WERI-Rb-1 (cell line): ENCODE results near the gene SORCS2.

ENCODE experiments used
- DNase-seq: peaks from one replicate; pipeline ENCODE4 v3.0.0-alpha.2; 2020
- H3K27ac ChIP-seq: fragments of 250-450 bp; sonication (Bioruptor Pico); 2 replicates; pipeline ENCODE4 v1.5.1; 2020; ENCODE audit warnings: mild to moderate bottlenecking, moderate library complexity
- H3K27me3 ChIP-seq: fragments of 250-450 bp; sonication (Bioruptor Pico); 2 replicates; pipeline ENCODE4 v1.5.1; 2021; ENCODE audit warnings: mild to moderate bottlenecking, low read depth, moderate library complexity; ENCODE audit not compliant: insufficient read depth, severe bottlenecking
- H3K36me3 ChIP-seq: fragments of 250-450 bp; sonication (Bioruptor Pico); 2 replicates; pipeline ENCODE4 v1.5.1; 2020; ENCODE audit warnings: mild to moderate bottlenecking, moderate library complexity
- H3K4me3 ChIP-seq: 2 replicates; pipeline ENCODE4 v1.5.1; 2011; ENCODE audit warnings: low read depth, mild to moderate bottlenecking, control low read depth, low read length
- H3K9me3 ChIP-seq: fragments of 250-450 bp; sonication (Bioruptor Pico); 2 replicates; pipeline ENCODE4 v1.5.1; 2021; ENCODE audit warnings: mild to moderate bottlenecking, moderate library complexity; ENCODE audit not compliant: severe bottlenecking
- TF ChIP-seq, protein P1 (sequence below): IDR thresholded peaks from 2 replicates; pipeline ENCODE4 v1.5.1; 2011; ENCODE audit warnings: low read depth, mild to moderate bottlenecking, control low read depth, inconsistent platforms, low read length

SORCS2 gene

DNA sequence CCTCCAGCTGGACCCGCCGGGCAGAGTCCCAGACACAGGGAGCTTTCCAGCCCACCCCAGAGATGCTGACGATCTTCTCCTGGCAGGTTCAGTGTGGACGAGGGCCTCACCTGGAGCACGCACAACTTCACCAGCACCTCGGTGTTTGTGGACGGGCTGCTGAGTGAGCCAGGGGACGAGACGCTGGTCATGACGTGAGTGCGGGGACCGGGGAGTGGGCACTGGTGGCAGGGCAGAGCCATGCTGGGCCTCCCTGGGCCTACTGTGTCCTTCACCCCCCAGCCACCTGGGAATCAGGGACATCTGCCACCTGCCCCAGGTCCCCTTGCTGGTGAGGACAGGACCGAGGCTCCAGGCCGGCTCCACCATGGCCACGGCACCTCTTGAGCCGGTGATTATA lies 511.8 kb downstream of the SORCS2 start:
- no peaks in the 10 kb centered on the region for H3K27me3 ChIP-seq
- H3K36me3 ChIP-seq: peaks cover 2% of the 10 kb centered on the region; the same call in 1 of the 2 replicates
- no peak overlapping the region for H3K4me3 ChIP-seq
- H3K9me3 ChIP-seq: no peaks in the 10 kb centered on the region
- TF ChIP-seq, protein P1, sequence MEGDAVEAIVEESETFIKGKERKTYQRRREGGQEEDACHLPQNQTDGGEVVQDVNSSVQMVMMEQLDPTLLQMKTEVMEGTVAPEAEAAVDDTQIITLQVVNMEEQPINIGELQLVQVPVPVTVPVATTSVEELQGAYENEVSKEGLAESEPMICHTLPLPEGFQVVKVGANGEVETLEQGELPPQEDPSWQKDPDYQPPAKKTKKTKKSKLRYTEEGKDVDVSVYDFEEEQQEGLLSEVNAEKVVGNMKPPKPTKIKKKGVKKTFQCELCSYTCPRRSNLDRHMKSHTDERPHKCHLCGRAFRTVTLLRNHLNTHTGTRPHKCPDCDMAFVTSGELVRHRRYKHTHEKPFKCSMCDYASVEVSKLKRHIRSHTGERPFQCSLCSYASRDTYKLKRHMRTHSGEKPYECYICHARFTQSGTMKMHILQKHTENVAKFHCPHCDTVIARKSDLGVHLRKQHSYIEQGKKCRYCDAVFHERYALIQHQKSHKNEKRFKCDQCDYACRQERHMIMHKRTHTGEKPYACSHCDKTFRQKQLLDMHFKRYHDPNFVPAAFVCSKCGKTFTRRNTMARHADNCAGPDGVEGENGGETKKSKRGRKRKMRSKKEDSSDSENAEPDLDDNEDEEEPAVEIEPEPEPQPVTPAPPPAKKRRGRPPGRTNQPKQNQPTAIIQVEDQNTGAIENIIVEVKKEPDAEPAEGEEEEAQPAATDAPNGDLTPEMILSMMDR: no peak
- no peak for DNase-seq
- H3K27ac ChIP-seq: peak overlapping the region; percentile 14; the same call in 1 of the 2 replicates

DNA sequence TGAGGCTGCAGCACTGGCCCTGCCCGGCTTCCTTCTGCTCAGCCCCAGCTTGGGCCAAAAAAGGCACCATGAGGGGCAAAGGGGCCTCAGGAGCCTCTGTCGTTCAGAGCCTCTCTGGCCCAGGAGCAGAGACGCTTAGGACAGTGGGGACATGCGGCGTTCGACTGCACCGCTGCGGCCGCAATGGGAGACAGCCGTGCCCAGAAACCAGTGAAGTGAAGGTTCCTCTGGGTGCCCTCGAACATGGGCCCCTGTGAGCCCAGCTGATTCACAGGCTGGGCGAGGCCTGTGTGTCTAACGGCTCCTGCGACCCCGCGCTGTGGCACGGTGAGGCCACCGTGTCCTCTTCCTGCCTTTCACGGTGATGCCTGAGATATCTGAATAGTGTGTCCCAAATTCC lies 512.3 kb downstream of the SORCS2 start:
- TF ChIP-seq, protein P1: no peak

DNA sequence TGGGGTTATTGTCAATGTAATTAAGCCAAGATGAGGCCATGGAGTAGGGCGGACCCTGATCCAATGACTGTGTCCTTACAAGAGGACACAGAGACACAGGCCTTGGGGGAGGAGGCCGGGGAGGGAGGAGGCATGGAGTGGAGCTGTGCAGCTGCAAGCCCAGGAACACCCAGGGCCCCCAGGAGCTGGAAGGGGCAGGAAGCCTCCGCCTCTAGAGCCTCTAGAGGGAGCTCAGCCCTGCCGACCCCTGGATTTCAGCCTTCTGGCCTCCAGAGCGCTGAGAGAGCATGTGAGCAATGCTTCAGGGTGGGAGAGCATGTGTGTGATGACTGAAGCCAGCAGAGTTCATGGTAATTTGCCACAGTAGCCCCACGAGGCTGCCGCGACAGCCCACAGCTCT lies 512.7 kb downstream of the SORCS2 start:
- H3K36me3 ChIP-seq: peaks cover 2% of the 10 kb centered on the region; the same call in 1 of the 2 replicates
- TF ChIP-seq, protein P1: peak; percentile 54; the same call in 1 of the 2 replicates
- H3K27me3 ChIP-seq: no peaks in the 10 kb centered on the region
- no peaks in the 10 kb centered on the region for H3K9me3 ChIP-seq
- no peak overlapping the region for H3K4me3 ChIP-seq
- H3K27ac ChIP-seq: peak overlapping the region; percentile 36; the same call in 1 of the 2 replicates
- peak; percentile 30 for DNase-seq

More for the DNA sequence above, 512.3 kb downstream of the SORCS2 start:
- Histone ChIP-seq H3K36me3 (peaks cover 2% of the 10 kb centered on the region; the same call in 1 of the 2 replicates), H3K9me3 (no peaks in the 10 kb centered on the region), H3K4me3 (no peak overlapping the region), H3K27me3 (no peaks in the 10 kb centered on the region), H3K27ac (peak overlapping the region; percentile 14; the same call in 1 of the 2 replicates)
- no peak for DNase-seq

- no peaks in the 10 kb centered on the region for H3K27me3 ChIP-seq
- H3K27ac ChIP-seq: 0 out of 2 replicates have a peak overlapping the region, but pooled peaks have one; percentile 36
- no peak for DNase-seq
- H3K9me3 ChIP-seq: no peaks in the 10 kb centered on the region
- H3K4me3 ChIP-seq: no peak overlapping the region
- H3K36me3 ChIP-seq: peaks cover 2% of the 10 kb centered on the region; the same call in 1 of the 2 replicates
- TF ChIP-seq, protein P1: no peak
Measured at GRCh38 chr4:7705593-7705992, 513.3 kb downstream of the SORCS2 start.

DNA sequence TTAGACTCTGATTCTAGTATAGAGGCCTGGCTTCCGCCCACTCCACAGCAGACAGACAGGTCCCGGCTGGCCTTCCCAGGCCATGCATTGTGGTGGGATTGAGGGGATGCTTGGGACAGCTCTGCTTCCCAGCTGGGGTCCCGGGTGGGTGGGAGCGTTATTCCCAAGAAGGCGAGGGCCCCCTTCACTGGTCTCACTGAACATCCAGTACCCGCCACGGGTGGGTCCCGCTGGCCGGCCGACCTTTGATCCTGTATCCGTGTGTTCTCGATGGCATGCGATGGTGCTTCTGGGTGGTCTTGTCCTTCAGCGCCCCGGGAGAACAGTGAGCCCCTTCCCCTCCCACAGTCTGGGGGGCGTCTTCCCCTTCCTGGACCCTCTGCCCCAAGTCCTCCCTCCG lies 515.9 kb downstream of the SORCS2 start:
- DNase-seq: no peak
- H3K36me3 ChIP-seq: peaks cover 2% of the 10 kb centered on the region; the same call in 1 of the 2 replicates
- H3K4me3 ChIP-seq: no peak overlapping the region
- H3K27me3 ChIP-seq: no peaks in the 10 kb centered on the region
- H3K9me3 ChIP-seq: no peaks in the 10 kb centered on the region
- TF ChIP-seq, protein P1: no peak
- H3K27ac ChIP-seq: no peak overlapping the region

- Histone ChIP-seq H3K27me3 (no peaks in the 10 kb centered on the region), H3K9me3 (no peaks in the 10 kb centered on the region), H3K27ac (no peak overlapping the region), H3K36me3 (peaks cover 3% of the 10 kb centered on the region; the same call in 1 of the 2 replicates), H3K4me3 (no peak overlapping the region)
- TF ChIP-seq, protein P1: no peak
- DNase-seq: no peak
Measured at GRCh38 chr4:7708981-7709380, 516.6 kb downstream of the SORCS2 start.
